NB4 (cell line): ENCODE results near the gene FHOD1.

Experiments
- DNase-seq: peaks from one replicate; pipeline ENCODE4 v3.0.0; 2010; ENCODE audit warnings: low read depth
- H3K4me3 ChIP-seq: one replicate; pipeline ENCODE4 v1.5.1; 2011; ENCODE audit warnings: mild to moderate bottlenecking, low read depth, low read length, moderate library complexity
- MYC ChIP-seq: IDR thresholded peaks from 2 replicates; pipeline ENCODE4 v1.6.1; 2011; ENCODE audit warnings: low read depth, low read length
- POLR2A ChIP-seq: IDR thresholded peaks from 2 replicates; pipeline ENCODE4 v1.6.1; 2011; ENCODE audit warnings: mild to moderate bottlenecking; ENCODE audit not compliant: insufficient read length; ENCODE audit errors: extremely low read depth
- TF ChIP-seq, protein P1 (sequence below): IDR thresholded peaks from 2 replicates; pipeline ENCODE4 v1.6.1; 2011; ENCODE audit warnings: low read depth, low read length
- TF ChIP-seq, protein P2 (sequence below): IDR thresholded peaks from one replicate; pipeline ENCODE4 v1.5.1; 2012; ENCODE audit warnings: low read depth, low read length

Gene FHOD1

DNA sequence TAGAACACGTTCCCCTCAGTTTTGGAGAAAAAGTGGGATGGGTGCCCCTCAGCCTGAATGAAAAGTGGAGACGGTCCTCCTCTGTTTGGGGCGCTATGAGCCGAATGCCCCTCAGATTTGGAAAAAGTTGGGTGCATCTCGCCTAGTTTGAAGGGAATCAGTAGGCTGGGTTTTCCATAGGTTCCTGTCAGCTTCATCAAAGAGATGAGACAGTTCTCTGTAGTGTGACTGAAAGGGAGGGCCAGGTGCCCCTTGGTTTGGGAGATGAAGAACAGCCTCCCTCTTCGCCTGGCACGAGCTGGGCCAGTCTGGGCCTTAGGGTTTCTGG is 756 bp upstream of the FHOD1 start:
- no peak for TF ChIP-seq MYC
- TF ChIP-seq POLR2A: no peak
- TF ChIP-seq, protein P1, sequence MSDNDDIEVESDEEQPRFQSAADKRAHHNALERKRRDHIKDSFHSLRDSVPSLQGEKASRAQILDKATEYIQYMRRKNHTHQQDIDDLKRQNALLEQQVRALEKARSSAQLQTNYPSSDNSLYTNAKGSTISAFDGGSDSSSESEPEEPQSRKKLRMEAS: no peak
- TF ChIP-seq, protein P2, sequence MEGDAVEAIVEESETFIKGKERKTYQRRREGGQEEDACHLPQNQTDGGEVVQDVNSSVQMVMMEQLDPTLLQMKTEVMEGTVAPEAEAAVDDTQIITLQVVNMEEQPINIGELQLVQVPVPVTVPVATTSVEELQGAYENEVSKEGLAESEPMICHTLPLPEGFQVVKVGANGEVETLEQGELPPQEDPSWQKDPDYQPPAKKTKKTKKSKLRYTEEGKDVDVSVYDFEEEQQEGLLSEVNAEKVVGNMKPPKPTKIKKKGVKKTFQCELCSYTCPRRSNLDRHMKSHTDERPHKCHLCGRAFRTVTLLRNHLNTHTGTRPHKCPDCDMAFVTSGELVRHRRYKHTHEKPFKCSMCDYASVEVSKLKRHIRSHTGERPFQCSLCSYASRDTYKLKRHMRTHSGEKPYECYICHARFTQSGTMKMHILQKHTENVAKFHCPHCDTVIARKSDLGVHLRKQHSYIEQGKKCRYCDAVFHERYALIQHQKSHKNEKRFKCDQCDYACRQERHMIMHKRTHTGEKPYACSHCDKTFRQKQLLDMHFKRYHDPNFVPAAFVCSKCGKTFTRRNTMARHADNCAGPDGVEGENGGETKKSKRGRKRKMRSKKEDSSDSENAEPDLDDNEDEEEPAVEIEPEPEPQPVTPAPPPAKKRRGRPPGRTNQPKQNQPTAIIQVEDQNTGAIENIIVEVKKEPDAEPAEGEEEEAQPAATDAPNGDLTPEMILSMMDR: no peak
- peak overlapping the region; percentile 14 for H3K4me3 ChIP-seq
- no peak for DNase-seq

DNA sequence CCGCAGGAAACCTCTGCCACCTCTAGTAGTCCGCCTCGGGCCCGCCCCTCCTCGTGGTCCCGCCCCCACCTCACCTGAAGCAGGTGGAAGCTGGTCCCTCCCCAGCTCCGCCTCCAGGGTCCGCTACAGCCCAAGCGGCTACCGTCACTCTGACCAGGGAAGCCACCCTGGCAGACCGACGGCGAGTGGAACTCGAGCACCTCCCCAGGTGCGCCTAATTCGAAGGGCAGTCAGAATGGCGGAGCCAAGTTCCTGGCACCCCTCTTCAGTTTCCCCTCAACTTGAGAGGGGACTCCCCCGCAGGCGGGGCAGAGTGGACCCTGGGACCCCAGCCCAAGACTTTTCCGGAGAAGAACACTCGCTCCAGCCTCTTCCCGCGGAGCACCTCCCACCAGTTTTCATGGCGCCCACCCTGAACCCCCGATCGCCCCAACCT is 507 bp downstream of the FHOD1 start:
- TF ChIP-seq, protein P1: peak; percentile 53
- no peak for TF ChIP-seq POLR2A

DNA sequence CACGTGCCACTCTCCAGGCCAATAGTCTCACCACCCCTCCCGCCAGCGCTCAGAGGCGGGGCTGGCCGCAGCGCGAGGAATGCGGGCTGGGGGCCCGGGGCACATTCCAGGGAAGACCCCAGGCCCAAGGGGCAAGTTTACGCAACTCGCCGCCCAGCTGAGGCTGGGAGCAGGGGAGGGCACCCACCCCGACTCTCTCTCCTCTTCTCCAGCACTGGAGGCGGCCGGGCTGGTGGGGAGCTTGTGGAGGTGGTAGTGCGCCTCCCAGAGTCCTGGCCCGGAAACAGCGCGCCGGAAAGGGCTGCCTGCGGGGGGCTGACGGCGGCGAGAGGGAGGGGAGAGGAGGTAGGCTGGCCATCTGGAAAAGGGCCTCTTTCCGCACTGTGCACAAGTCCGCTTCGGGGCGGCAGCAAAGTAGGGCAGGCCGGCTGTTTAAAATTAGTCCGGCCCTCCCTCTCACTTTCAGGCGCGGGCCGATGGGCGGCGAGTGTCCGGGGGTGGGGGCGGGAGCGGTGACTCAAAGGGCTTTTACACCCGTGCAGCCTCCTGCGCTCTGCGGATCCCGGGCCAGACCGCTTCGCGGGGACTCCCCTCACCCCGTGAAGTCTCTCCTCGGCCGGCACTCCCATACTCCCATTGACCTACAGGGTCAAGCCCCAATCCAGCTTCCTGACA is 1.1 kb downstream of the FHOD1 start:
- DNase-seq: peak; percentile 97
- peak overlapping the region; percentile 86 for H3K4me3 ChIP-seq
- TF ChIP-seq, protein P2: peak; percentile 55
- TF ChIP-seq MYC (peak; percentile 43), POLR2A (no peak)
- TF ChIP-seq, protein P1: peak; percentile 86

More for the DNA sequence above, 507 bp downstream of the FHOD1 start:
- DNase-seq: no peak
- peak overlapping the region; percentile 86 for H3K4me3 ChIP-seq

DNA sequence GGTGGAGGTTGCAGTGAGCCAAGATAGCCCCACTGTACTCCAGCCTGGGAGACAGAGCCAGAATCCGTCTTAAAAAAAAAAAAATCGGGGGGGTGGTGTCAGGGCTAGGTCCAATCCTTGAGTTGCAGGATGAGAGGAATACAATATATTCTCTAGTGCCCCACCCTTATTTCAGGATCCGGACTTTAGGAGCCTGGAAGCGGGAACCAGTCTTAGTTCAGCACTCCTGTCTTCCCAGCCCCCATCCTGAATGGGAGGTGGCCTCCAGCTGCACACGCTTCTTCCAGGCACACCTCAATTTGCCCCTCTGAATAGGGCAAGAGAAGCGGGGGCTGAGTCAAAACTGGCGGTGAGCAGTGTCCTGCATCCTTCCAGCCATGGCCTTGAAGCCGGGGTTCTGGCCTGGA is 1.6 kb downstream of the FHOD1 start:
- H3K4me3 ChIP-seq: peak overlapping the region; percentile 86
- no peak for TF ChIP-seq MYC
- TF ChIP-seq, protein P1: no peak; the same call in 1 of the 2 replicates
- TF ChIP-seq, protein P2: no peak
- no peak for TF ChIP-seq POLR2A
- no peak for DNase-seq

DNA sequence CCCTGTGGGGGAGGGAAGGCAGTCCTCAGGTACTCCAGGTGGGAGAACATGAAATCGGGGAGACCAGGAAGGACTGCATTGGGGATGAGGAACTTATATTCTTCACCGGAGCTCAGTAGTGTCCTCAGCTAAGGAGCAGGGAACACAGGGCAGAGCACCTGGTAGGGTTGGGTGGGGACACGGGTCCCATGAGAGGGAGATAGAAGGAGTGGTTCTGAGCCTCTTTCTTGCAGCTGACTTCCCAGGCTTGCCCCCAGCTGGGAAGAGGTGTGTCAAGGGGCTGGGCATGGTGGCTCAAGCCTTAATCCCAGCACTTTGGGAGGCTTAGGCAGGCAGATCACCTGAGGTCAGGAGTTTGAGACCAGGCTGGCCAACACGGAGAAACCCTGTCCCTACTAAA is 2.1 kb downstream of the FHOD1 start:
- DNase-seq: peak; percentile 45
- TF ChIP-seq, protein P1: no peak
- no peak for TF ChIP-seq MYC
- no peak for TF ChIP-seq POLR2A
- TF ChIP-seq, protein P2: no peak
- peak overlapping the region; percentile 86 for H3K4me3 ChIP-seq

DNA sequence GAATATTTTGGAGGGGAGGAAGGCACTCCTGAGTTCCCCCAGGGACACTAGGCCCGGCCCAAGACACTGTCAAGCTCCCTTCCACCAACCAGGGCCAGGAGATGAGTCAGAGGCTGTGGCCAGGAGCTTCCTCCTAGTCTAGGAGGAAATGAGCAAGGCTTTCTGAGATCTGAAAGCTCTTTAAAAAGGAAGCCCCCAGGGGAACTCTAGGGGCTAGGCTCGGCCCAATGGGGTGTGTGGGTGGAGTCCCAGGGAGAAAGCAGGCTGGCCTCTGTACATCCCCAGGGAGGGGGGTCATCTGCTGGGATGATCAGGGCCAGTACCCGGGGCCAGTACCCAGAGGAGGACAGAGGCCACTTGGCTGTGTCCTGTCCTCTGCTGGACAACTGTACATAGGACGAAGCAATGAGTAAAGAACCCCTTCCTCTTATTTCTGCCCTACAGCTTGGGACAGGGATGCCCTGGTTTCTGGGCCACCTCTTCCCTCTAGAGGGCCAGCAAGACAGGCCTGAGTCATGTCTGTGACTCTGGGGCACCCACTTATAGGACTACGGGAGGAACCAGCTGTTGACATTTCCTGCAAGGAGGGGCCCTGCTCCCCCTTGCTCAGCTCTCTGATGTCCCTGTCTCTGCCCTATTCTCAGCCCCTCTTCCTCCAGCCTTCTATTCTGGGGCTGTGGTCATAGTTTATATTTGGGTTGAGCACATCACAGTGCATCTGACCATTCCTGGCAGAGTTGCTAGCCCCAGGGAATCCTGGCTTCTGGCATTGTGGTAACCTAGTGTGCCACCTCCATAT is 2.7 kb downstream of the FHOD1 start:
- TF ChIP-seq POLR2A: no peak
- TF ChIP-seq, protein P2: no peak
- TF ChIP-seq, protein P1: peak; percentile 21; the same call in 1 of the 2 replicates
- DNase-seq: peak; percentile 98
- peak overlapping the region; percentile 86 for H3K4me3 ChIP-seq
